ENCODE results near the gene SH3RF1. TPM values are rescaled to one million over a fixed set of nuclear protein-coding genes. Genes with fewer than 3 reads are reported as not detected.

Gene SH3RF1
- total and polyA plus RNA-seq, 2 of the 13 experiments (the other 11 are each of a cell fraction or from before 2014, with no cell fraction given) = 3.1 to 3.2 TPM

DNA sequence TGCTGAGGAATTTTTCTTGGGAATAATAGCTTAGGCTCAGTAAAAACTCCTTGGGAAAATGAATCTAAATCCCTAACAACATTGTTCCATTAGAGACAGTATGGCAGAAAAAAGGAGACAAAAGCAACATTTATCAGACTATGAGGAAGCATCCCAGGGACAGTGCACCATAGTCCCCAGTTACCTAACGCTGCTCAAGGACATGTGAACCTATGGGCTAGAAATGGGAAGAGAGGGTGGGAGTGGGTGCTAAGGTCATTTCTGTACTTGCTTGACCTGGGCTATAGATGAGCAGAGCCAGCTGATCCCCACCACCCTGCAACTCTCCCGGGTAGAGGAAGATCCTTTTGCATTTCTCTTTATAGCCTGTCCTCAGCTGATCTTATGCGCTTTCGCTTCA is 162.5 kb downstream of the SH3RF1 start (continued):
- TF ChIP-seq, protein P1, sequence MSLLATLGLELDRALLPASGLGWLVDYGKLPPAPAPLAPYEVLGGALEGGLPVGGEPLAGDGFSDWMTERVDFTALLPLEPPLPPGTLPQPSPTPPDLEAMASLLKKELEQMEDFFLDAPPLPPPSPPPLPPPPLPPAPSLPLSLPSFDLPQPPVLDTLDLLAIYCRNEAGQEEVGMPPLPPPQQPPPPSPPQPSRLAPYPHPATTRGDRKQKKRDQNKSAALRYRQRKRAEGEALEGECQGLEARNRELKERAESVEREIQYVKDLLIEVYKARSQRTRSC (CRISPR knock-in tag; IDR thresholded peaks at IDR 0.05; ENCODE audit: low read depth) = no peak
- peak; percentile 30; the same call in 1 of the 2 replicates for TF ChIP-seq ZBTB20 (CRISPR knock-in tag; IDR thresholded peaks at IDR 0.05; ENCODE audit: borderline replicate concordance, low read depth)
- TF ChIP-seq, protein P2, sequence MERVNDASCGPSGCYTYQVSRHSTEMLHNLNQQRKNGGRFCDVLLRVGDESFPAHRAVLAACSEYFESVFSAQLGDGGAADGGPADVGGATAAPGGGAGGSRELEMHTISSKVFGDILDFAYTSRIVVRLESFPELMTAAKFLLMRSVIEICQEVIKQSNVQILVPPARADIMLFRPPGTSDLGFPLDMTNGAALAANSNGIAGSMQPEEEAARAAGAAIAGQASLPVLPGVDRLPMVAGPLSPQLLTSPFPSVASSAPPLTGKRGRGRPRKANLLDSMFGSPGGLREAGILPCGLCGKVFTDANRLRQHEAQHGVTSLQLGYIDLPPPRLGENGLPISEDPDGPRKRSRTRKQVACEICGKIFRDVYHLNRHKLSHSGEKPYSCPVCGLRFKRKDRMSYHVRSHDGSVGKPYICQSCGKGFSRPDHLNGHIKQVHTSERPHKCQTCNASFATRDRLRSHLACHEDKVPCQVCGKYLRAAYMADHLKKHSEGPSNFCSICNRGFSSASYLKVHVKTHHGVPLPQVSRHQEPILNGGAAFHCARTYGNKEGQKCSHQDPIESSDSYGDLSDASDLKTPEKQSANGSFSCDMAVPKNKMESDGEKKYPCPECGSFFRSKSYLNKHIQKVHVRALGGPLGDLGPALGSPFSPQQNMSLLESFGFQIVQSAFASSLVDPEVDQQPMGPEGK (CRISPR knock-in tag; IDR thresholded peaks at IDR 0.05) = no peak
- TF ChIP-seq, protein P3, sequence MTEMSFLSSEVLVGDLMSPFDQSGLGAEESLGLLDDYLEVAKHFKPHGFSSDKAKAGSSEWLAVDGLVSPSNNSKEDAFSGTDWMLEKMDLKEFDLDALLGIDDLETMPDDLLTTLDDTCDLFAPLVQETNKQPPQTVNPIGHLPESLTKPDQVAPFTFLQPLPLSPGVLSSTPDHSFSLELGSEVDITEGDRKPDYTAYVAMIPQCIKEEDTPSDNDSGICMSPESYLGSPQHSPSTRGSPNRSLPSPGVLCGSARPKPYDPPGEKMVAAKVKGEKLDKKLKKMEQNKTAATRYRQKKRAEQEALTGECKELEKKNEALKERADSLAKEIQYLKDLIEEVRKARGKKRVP (CRISPR knock-in tag; IDR thresholded peaks at IDR 0.05) = no peak
- TF ChIP-seq, protein P4, sequence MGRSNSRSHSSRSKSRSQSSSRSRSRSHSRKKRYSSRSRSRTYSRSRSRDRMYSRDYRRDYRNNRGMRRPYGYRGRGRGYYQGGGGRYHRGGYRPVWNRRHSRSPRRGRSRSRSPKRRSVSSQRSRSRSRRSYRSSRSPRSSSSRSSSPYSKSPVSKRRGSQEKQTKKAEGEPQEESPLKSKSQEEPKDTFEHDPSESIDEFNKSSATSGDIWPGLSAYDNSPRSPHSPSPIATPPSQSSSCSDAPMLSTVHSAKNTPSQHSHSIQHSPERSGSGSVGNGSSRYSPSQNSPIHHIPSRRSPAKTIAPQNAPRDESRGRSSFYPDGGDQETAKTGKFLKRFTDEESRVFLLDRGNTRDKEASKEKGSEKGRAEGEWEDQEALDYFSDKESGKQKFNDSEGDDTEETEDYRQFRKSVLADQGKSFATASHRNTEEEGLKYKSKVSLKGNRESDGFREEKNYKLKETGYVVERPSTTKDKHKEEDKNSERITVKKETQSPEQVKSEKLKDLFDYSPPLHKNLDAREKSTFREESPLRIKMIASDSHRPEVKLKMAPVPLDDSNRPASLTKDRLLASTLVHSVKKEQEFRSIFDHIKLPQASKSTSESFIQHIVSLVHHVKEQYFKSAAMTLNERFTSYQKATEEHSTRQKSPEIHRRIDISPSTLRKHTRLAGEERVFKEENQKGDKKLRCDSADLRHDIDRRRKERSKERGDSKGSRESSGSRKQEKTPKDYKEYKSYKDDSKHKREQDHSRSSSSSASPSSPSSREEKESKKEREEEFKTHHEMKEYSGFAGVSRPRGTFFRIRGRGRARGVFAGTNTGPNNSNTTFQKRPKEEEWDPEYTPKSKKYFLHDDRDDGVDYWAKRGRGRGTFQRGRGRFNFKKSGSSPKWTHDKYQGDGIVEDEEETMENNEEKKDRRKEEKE (IDR thresholded peaks at IDR 0.05) = no peak
- no peak for TF ChIP-seq ZNF773 (CRISPR knock-in tag; IDR thresholded peaks at IDR 0.05; ENCODE audit: borderline replicate concordance)
- TF ChIP-seq POLR2G (IDR thresholded peaks at IDR 0.05; ENCODE audit: low read depth, low read length) = no peak
- TF ChIP-seq, protein P5, sequence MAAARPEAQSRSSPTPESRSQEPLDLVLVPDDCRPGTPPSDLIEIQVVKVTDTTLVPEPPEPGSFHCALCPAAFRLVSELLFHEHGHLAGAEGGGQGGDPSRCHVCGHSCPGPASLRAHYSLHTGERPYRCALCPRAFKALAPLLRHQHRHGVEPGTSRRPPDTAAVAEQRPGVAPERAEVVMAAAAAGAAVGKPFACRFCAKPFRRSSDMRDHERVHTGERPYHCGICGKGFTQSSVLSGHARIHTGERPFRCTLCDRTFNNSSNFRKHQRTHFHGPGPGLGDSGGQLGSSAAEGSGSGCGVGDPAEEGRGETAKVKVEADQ (CRISPR knock-in tag; IDR thresholded peaks at IDR 0.05; ENCODE audit: borderline replicate concordance) = no peak
- TF ChIP-seq ZNF644 (CRISPR knock-in tag; IDR thresholded peaks at IDR 0.05; ENCODE audit: low read depth) = peak; percentile 78
- TF ChIP-seq, protein P6, sequence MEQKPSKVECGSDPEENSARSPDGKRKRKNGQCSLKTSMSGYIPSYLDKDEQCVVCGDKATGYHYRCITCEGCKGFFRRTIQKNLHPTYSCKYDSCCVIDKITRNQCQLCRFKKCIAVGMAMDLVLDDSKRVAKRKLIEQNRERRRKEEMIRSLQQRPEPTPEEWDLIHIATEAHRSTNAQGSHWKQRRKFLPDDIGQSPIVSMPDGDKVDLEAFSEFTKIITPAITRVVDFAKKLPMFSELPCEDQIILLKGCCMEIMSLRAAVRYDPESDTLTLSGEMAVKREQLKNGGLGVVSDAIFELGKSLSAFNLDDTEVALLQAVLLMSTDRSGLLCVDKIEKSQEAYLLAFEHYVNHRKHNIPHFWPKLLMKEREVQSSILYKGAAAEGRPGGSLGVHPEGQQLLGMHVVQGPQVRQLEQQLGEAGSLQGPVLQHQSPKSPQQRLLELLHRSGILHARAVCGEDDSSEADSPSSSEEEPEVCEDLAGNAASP (CRISPR knock-in tag; IDR thresholded peaks at IDR 0.05; ENCODE audit: borderline replicate concordance) = no peak
- TF ChIP-seq, protein P7, sequence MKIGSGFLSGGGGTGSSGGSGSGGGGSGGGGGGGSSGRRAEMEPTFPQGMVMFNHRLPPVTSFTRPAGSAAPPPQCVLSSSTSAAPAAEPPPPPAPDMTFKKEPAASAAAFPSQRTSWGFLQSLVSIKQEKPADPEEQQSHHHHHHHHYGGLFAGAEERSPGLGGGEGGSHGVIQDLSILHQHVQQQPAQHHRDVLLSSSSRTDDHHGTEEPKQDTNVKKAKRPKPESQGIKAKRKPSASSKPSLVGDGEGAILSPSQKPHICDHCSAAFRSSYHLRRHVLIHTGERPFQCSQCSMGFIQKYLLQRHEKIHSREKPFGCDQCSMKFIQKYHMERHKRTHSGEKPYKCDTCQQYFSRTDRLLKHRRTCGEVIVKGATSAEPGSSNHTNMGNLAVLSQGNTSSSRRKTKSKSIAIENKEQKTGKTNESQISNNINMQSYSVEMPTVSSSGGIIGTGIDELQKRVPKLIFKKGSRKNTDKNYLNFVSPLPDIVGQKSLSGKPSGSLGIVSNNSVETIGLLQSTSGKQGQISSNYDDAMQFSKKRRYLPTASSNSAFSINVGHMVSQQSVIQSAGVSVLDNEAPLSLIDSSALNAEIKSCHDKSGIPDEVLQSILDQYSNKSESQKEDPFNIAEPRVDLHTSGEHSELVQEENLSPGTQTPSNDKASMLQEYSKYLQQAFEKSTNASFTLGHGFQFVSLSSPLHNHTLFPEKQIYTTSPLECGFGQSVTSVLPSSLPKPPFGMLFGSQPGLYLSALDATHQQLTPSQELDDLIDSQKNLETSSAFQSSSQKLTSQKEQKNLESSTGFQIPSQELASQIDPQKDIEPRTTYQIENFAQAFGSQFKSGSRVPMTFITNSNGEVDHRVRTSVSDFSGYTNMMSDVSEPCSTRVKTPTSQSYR (CRISPR knock-in tag; IDR thresholded peaks at IDR 0.05; ENCODE audit: borderline replicate concordance) = no peak
- TF ChIP-seq, protein P8, sequence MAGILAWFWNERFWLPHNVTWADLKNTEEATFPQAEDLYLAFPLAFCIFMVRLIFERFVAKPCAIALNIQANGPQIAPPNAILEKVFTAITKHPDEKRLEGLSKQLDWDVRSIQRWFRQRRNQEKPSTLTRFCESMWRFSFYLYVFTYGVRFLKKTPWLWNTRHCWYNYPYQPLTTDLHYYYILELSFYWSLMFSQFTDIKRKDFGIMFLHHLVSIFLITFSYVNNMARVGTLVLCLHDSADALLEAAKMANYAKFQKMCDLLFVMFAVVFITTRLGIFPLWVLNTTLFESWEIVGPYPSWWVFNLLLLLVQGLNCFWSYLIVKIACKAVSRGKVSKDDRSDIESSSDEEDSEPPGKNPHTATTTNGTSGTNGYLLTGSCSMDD (CRISPR knock-in tag; IDR thresholded peaks at IDR 0.05) = no peak
- TF ChIP-seq SALL1 (CRISPR knock-in tag; IDR thresholded peaks at IDR 0.05) = peak; percentile 20; the same call in 1 of the 2 replicates
- TF ChIP-seq NR2F1 (CRISPR knock-in tag; IDR thresholded peaks at IDR 0.05) = no peak
- 0 out of 2 replicates have a peak, but pooled peaks have one; percentile 31 for TF ChIP-seq ZMYM4 (CRISPR knock-in tag; IDR thresholded peaks at IDR 0.05)
- no peak for TF ChIP-seq TCF7 (IDR thresholded peaks at IDR 0.05; ENCODE audit: low read depth)

All from HepG2 (cell line).